Fibroblast of lung (primary cell): Measurements from ENCODE around the gene ALG3. TPM values are rescaled to one million over a fixed set of nuclear protein-coding genes. Genes with fewer than 3 reads are reported as not detected.

Experiments used
- DNase-seq, 2 donors: peaks; one replicate each; pipeline versions ENCODE4 v3.0.0 to v3.0.0-alpha.2; 2010; ENCODE audit warnings: low read depth in 2 of 2
- H2AFZ ChIP-seq: 2 replicates; pipeline ENCODE4 v1.5.1; 2012; ENCODE audit warnings: low read length, control low read depth, inconsistent platforms
- H3K27ac ChIP-seq: 2 replicates; pipeline ENCODE4 v1.5.1; 2011; ENCODE audit warnings: low read length, control low read depth; ENCODE audit not compliant: insufficient read depth
- H3K27me3 ChIP-seq: 2 replicates; pipeline ENCODE4 v1.5.1; 2011; ENCODE audit warnings: mild to moderate bottlenecking, low read length; ENCODE audit not compliant: control insufficient read depth, insufficient read depth
- H3K36me3 ChIP-seq: 2 replicates; pipeline ENCODE4 v1.5.1; 2011; ENCODE audit warnings: low read length; ENCODE audit not compliant: control insufficient read depth, insufficient read depth
- H3K4me1 ChIP-seq: 2 replicates; pipeline ENCODE4 v1.5.1; 2011; ENCODE audit warnings: low read length; ENCODE audit not compliant: control insufficient read depth, insufficient read depth; ENCODE audit errors: extremely low read depth
- H3K4me2 ChIP-seq: 2 replicates; pipeline ENCODE4 v1.5.1; 2011; ENCODE audit warnings: low read length, control low read depth; ENCODE audit not compliant: insufficient read depth; ENCODE audit errors: extremely low read depth
- H3K4me3 ChIP-seq, 4 experiments: fragments of 200-600 bp in 1 of 4; sonication (generic) in 1 of 4; replicated peaks in 1 of 4; 2 replicates each; pipeline ENCODE4 v1.5.1; 2011 to 2016; ENCODE audit warnings: low read length in 4 of 4, low read depth in 3 of 4, mild to moderate bottlenecking in 3 of 4, control low read depth in 2 of 4, inconsistent platforms in 1 of 4, mixed read lengths in 1 of 4; ENCODE audit not compliant: insufficient read depth in 1 of 4; ENCODE audit errors: control extremely low read depth in 1 of 4
- H3K79me2 ChIP-seq: 2 replicates; pipeline ENCODE4 v1.5.1; 2012; ENCODE audit warnings: mild to moderate bottlenecking, low read length, inconsistent platforms; ENCODE audit not compliant: control insufficient read depth, insufficient read depth
- H3K9ac ChIP-seq: 2 replicates; pipeline ENCODE4 v1.5.1; 2011; ENCODE audit warnings: mild to moderate bottlenecking, low read length, control low read depth; ENCODE audit not compliant: insufficient read depth
- H3K9me3 ChIP-seq: 2 replicates; pipeline ENCODE4 v1.5.1; 2012; ENCODE audit warnings: low read depth, low read length; ENCODE audit not compliant: control insufficient read depth, insufficient read depth
- H4K20me1 ChIP-seq: 2 replicates; pipeline ENCODE4 v1.5.1; 2011; ENCODE audit warnings: low read length; ENCODE audit not compliant: control insufficient read depth, insufficient read depth; ENCODE audit errors: extremely low read depth
- CTCF ChIP-seq, 2 donors: IDR thresholded peaks in 1 of 2; conservative IDR thresholded peaks in 1 of 2; 1 replicate in 1 of 2; 2 replicates in 1 of 2; pipeline ENCODE4 v1.5.1; 2011 to 2012; ENCODE audit warnings: low read length in 2 of 2, control low read depth in 1 of 2, inconsistent platforms in 1 of 2, low read depth in 1 of 2, mild to moderate bottlenecking in 1 of 2
- EZH2 ChIP-seq: IDR thresholded peaks from 2 replicates; pipeline ENCODE4 v1.5.1; 2012; ENCODE audit warnings: low read length, control low read depth, mild to moderate bottlenecking; ENCODE audit errors: missing control alignments
- polyA plus RNA-seq, 2 donors: library from polyadenylated mRNA; depleted of rRNA in 1 of 2; stranded (reverse) in 1 of 2; unstranded in 1 of 2; fragments of >200 nt; gene quantifications; 2 replicates each; pipeline ENCODE4 v1.2.1, GENCODE V29; 2011 to 2012; ENCODE audit warnings: missing spikeins in 1 of 2
- total RNA-seq: library from RNA; depleted of rRNA; stranded (reverse); fragments of >200 nt; gene quantifications from 2 replicates; pipeline ENCODE4 v1.2.1, GENCODE V29; 2014

Gene ALG3
- total and polyA plus RNA-seq, 2 donors (not counting 1 experiment from before 2014, with no cell fraction given): 21.6 to 27.2 TPM

GRCh38 chr3:184291738-184292445 lies 43.1 kb upstream of the ALG3 start:
- no peak overlapping the region for H3K9ac ChIP-seq
- TF ChIP-seq EZH2 (no peak), CTCF (conservative IDR thresholded peaks at IDR 0.05 in 1 of 2, IDR thresholded peaks at IDR 0.05 in 1 of 2; ENCODE audit: low read depth in 1 of 2, low read length in 2 of 2) (no peak)
- no peak overlapping the region for H3K4me2 ChIP-seq
- no peak for DNase-seq
- H3K79me2 ChIP-seq: no peaks in the 10 kb centered on the region
- H3K9me3 ChIP-seq: no peaks in the 10 kb centered on the region
- H3K27me3 ChIP-seq: peaks cover 7% of the 10 kb centered on the region
- H3K36me3 ChIP-seq: no peaks in the 10 kb centered on the region
- H3K4me3 ChIP-seq: no peak overlapping the region
- H3K27ac ChIP-seq: no peak overlapping the region
- no peak overlapping the region for H2AFZ ChIP-seq
- H3K4me1 ChIP-seq: no peaks in the 10 kb centered on the region
- no peaks in the 10 kb centered on the region for H4K20me1 ChIP-seq

- H4K20me1 ChIP-seq: no peaks in the 10 kb centered on the region
- H3K9me3 ChIP-seq: no peaks in the 10 kb centered on the region
- H3K27ac ChIP-seq: no peak overlapping the region
- no peaks in the 10 kb centered on the region for H3K4me1 ChIP-seq
- no peak overlapping the region for H2AFZ ChIP-seq
- no peak for TF ChIP-seq CTCF (conservative IDR thresholded peaks at IDR 0.05 in 1 of 2, IDR thresholded peaks at IDR 0.05 in 1 of 2; ENCODE audit: low read depth in 1 of 2, low read length in 2 of 2)
- TF ChIP-seq EZH2: no peak
- no peaks in the 10 kb centered on the region for H3K36me3 ChIP-seq
- no peak for DNase-seq
- H3K79me2 ChIP-seq: no peaks in the 10 kb centered on the region
- no peak overlapping the region for H3K9ac ChIP-seq
- H3K4me3 ChIP-seq: no peak overlapping the region
- H3K27me3 ChIP-seq: peaks cover 9% of the 10 kb centered on the region
- no peak overlapping the region for H3K4me2 ChIP-seq
Measured at GRCh38 chr3:184291044-184291737, 42.4 kb upstream of the ALG3 start.

- Histone ChIP-seq H3K27ac (no peak overlapping the region), H2AFZ (no peak overlapping the region), H3K4me3 (no peak overlapping the region), H3K79me2 (no peaks in the 10 kb centered on the region), H3K9ac (no peak overlapping the region), H3K4me1 (no peaks in the 10 kb centered on the region), H3K4me2 (no peak overlapping the region), H3K27me3 (peaks cover 13% of the 10 kb centered on the region), H3K9me3 (no peaks in the 10 kb centered on the region), H4K20me1 (no peaks in the 10 kb centered on the region), H3K36me3 (no peaks in the 10 kb centered on the region)
- DNase-seq: no peak
- no peak for TF ChIP-seq EZH2
Measured at GRCh38 chr3:184290331-184290730, 41.6 kb upstream of the ALG3 start.
